ENCODE data around the gene GTF3C2. TPM values are rescaled to one million over a fixed set of nuclear protein-coding genes. Genes with fewer than 3 reads are reported as not detected.

Gene GTF3C2
- total RNA-seq, 1 experiment from 2014 or later, result 109 TPM

DNA sequence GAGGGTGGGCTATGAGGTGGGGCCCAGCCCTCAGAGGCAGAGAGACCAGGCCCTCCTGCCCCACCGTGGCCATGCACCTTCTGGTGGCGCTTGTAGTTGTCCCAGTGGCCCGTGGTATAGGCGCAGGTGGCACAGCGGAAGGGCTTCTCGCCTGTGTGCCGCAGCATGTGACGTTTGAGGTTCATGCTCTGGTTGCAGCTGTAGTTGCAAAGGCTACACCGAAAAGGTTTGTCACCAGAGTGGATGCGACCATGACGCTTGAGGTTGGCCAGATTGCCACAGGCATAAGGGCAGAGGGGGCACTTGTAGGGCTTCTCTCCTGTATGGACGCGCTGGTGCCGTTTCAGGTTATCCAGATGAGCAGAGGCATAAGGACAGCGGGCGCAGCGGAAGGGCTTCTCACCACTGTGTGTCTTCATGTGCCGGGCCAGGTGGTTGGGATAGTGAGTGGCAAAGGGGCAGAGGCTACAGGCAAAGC lies 21.1 kb upstream of the GTF3C2 start:
- Histone ChIP-seq H3K27ac (ENCODE audit: insufficient read length, low read depth, low read length) (no peak overlapping the region), H3K27me3 (ENCODE audit: insufficient read depth, low read length) (no peaks in the 10 kb centered on the region), H3K9me3 (ENCODE audit: control insufficient read depth, low read depth, low read length) (no peaks in the 10 kb centered on the region), H2AFZ (ENCODE audit: low read length) (no peak overlapping the region), H3K23ac (ENCODE audit: insufficient read length, low read depth, low read length) (no peak overlapping the region), H4K8ac (replicated peaks; ENCODE audit: insufficient read length, low read depth, low read length) (no peak overlapping the region), H3K18ac (ENCODE audit: insufficient read length, low read depth, low read length) (no peak overlapping the region), H2BK5ac (ENCODE audit: insufficient read length, low read length) (no peak overlapping the region), H2BK15ac (ENCODE audit: low read depth, low read length) (no peak overlapping the region), H2AK5ac (ENCODE audit: insufficient read length, low read length) (no peak overlapping the region), H3K4ac (ENCODE audit: low read depth, low read length) (no peak overlapping the region), H3K56ac (ENCODE audit: insufficient read length, low read depth, low read length) (no peak overlapping the region), H3K4me2 (ENCODE audit: insufficient read depth, insufficient read length, low read length) (no peak overlapping the region), H3K23me2 (ENCODE audit: insufficient read length, low read depth, low read length, poor library complexity, severe bottlenecking) (peaks cover 12% of the 10 kb centered on the region), H4K91ac (ENCODE audit: insufficient read length, low read depth, low read length) (no peak overlapping the region), H3T11ph (ENCODE audit: low read length) (no peak overlapping the region), H4K20me1 (ENCODE audit: control insufficient read depth, insufficient read depth, insufficient read length) (no peaks in the 10 kb centered on the region), H3K14ac (ENCODE audit: insufficient read depth, low read length) (no peak overlapping the region), H3K79me1 (ENCODE audit: insufficient read depth, low read depth, low read length, poor library complexity, severe bottlenecking) (no peaks in the 10 kb centered on the region), H3K4me1 (ENCODE audit: insufficient read depth, low read length) (no peaks in the 10 kb centered on the region), H2BK20ac (ENCODE audit: low read depth, low read length, poor library complexity, severe bottlenecking) (no peak overlapping the region), H2BK120ac (ENCODE audit: low read depth, low read length, poor library complexity, severe bottlenecking) (no peak overlapping the region), H4K5ac (ENCODE audit: insufficient read length, low read depth, low read length) (no peak overlapping the region), H3K79me2 (ENCODE audit: insufficient read depth, low read length) (no peaks in the 10 kb centered on the region), H3K9ac (ENCODE audit: extremely low read depth, insufficient read length, low read length) (no peak overlapping the region), H2BK12ac (ENCODE audit: insufficient read length, low read depth, low read length) (no peak overlapping the region)
- H3K4me1 Mint-ChIP-seq, result peaks cover 22 to 27% of the 10 kb centered on the region in 2 experiments
- WGBS (ENCODE audit: extremely low coverage, insufficient read length, low lambda C conversion rate), result no CpG with 5 or more reads among the region's 18 CpGs
- peak overlapping the region in 2 of 3 experiments; percentile 57 to 78; a peak in 3 of 7 replicates for H3K27ac Mint-ChIP-seq
- H3K9me3 Mint-ChIP-seq, result no peaks in the 10 kb centered on the region
- DNase-seq, result no peak
- peaks cover 1% of the 10 kb centered on the region; the same call in 1 of the 2 replicates for H3K27me3 Mint-ChIP-seq (ENCODE audit: low read depth)
- TF ChIP-seq, protein P1, sequence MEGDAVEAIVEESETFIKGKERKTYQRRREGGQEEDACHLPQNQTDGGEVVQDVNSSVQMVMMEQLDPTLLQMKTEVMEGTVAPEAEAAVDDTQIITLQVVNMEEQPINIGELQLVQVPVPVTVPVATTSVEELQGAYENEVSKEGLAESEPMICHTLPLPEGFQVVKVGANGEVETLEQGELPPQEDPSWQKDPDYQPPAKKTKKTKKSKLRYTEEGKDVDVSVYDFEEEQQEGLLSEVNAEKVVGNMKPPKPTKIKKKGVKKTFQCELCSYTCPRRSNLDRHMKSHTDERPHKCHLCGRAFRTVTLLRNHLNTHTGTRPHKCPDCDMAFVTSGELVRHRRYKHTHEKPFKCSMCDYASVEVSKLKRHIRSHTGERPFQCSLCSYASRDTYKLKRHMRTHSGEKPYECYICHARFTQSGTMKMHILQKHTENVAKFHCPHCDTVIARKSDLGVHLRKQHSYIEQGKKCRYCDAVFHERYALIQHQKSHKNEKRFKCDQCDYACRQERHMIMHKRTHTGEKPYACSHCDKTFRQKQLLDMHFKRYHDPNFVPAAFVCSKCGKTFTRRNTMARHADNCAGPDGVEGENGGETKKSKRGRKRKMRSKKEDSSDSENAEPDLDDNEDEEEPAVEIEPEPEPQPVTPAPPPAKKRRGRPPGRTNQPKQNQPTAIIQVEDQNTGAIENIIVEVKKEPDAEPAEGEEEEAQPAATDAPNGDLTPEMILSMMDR (conservative IDR thresholded peaks at IDR 0.05), result no peak
- peaks cover 46 to 90% (median 78%) of the 10 kb centered on the region in 3 experiments; a peak in 6 of 7 replicates for H3K36me3 Mint-ChIP-seq (ENCODE audit: insufficient read depth in 1 of 3, low read depth in 3 of 3)
- peak overlapping the region; percentile 24 to 35; a peak in 3 of 5 replicates for H3K4me3 Mint-ChIP-seq
